Brain microvascular endothelial cell (primary cell): ENCODE results near the gene TNRC6C.

Experiments used
- DNase-seq: peaks from one replicate; pipeline ENCODE4 v3.0.0-alpha.2; 2020
- H3K27ac ChIP-seq: fragments of 250-450 bp; sonication (Bioruptor Pico); 2 replicates; pipeline ENCODE4 v1.5.1; 2020; ENCODE audit warnings: mild to moderate bottlenecking, moderate library complexity
- H3K27me3 ChIP-seq: fragments of 250-450 bp; sonication (Bioruptor Pico); replicated peaks from 2 replicates; pipeline ENCODE4 v1.5.1; 2020; ENCODE audit warnings: mild to moderate bottlenecking
- H3K36me3 ChIP-seq: fragments of 250-450 bp; sonication (Bioruptor Pico); replicated peaks from 2 replicates; pipeline ENCODE4 v1.5.1; 2020; ENCODE audit warnings: mild to moderate bottlenecking
- H3K4me3 ChIP-seq: 2 replicates; pipeline ENCODE4 v1.5.1; 2011; ENCODE audit warnings: low read depth, mild to moderate bottlenecking, control low read depth, low read length, moderate library complexity
- in situ Hi-C: cut with HindIII; loops from 2 replicates; pipeline ENCODE4 v1.10.0; 2017; ENCODE audit warnings: low sequenced_read_pairs, low pct_ligation_motif_present
- TF ChIP-seq, protein P1 (sequence below): IDR thresholded peaks from 2 replicates; pipeline ENCODE4 v1.5.1; 2011; ENCODE audit warnings: low read depth, mild to moderate bottlenecking, moderate library complexity, low read length, control low read depth, inconsistent platforms; ENCODE audit errors: missing control alignments

TNRC6C gene

DNA sequence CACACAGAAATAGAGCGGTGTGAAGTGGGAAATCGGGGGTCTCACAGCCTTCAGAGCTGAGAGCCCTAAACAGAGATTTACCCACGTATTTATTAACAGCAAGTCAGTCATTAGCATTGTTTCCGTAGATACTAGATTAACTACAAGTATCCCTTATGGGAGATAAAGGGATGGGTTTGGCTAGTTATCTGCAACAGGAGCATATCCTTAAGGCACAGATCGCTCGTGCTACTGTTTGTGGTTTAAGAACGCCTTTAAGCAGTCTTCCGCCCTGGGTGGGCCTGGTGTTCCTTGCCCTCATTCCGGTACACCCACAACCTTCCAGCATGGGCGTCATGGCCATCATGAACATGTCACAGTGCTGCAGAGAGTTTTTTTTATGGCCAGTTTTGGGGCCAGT is 143.0 kb downstream of the TNRC6C start:
- in situ Hi-C loops, result no loop called here
- Histone ChIP-seq H3K27ac (no peak overlapping the region), H3K27me3 (no peaks in the 10 kb centered on the region), H3K4me3 (no peak overlapping the region), H3K36me3 (peaks cover 4% of the 10 kb centered on the region)
- TF ChIP-seq, protein P1, sequence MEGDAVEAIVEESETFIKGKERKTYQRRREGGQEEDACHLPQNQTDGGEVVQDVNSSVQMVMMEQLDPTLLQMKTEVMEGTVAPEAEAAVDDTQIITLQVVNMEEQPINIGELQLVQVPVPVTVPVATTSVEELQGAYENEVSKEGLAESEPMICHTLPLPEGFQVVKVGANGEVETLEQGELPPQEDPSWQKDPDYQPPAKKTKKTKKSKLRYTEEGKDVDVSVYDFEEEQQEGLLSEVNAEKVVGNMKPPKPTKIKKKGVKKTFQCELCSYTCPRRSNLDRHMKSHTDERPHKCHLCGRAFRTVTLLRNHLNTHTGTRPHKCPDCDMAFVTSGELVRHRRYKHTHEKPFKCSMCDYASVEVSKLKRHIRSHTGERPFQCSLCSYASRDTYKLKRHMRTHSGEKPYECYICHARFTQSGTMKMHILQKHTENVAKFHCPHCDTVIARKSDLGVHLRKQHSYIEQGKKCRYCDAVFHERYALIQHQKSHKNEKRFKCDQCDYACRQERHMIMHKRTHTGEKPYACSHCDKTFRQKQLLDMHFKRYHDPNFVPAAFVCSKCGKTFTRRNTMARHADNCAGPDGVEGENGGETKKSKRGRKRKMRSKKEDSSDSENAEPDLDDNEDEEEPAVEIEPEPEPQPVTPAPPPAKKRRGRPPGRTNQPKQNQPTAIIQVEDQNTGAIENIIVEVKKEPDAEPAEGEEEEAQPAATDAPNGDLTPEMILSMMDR, result no peak
- DNase-seq, result no peak

DNA sequence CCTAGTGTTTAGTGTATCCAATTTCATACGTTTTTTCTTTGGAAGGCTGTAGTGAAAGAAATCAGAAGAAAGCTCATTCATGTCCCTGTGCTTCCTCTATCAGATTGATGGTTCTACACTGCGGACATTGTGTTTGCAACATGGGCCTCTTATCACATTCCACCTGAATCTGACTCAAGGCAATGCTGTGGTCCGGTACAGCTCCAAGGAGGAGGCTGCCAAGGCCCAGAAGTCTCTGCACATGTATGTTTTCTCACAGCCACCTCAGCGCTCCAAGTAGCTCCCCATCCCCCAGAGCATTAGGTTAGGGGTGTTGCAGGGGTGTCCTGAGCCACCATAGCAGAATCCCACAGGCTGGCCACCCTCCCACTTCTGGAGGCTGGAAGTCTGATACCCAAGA is 144.8 kb downstream of the TNRC6C start:
- DNase-seq, result no peak
- TF ChIP-seq, protein P1, result no peak
- no peak overlapping the region for H3K4me3 ChIP-seq
- no peak overlapping the region for H3K27ac ChIP-seq
- in situ Hi-C loops, result no loop called here
- no peaks in the 10 kb centered on the region for H3K27me3 ChIP-seq
- peaks cover 4% of the 10 kb centered on the region for H3K36me3 ChIP-seq

DNA sequence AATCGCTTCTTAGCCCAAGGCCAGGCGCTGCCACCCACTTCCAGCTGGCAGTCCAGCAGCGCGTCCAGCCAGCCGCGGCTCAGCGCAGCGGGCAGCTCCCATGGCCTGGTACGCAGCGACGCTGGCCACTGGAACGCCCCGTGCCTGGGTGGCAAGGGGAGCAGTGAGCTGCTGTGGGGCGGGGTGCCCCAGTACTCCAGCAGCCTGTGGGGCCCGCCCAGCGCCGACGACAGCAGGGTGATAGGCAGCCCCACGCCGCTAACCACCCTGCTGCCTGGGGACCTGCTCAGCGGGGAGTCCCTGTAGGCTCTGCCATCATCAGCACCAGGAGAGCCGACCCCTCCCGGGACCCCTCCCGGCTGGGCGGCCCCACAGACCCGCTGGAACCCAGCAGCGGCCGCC is 146.0 kb downstream of the TNRC6C start:
- H3K27me3 ChIP-seq, result no peaks in the 10 kb centered on the region
- TF ChIP-seq, protein P1, result no peak
- no peak for DNase-seq
- peaks cover under 1% of the 10 kb centered on the region for H3K36me3 ChIP-seq
- in situ Hi-C loops, result no loop called here
- H3K27ac ChIP-seq, result no peak overlapping the region
- H3K4me3 ChIP-seq, result no peak overlapping the region

DNA sequence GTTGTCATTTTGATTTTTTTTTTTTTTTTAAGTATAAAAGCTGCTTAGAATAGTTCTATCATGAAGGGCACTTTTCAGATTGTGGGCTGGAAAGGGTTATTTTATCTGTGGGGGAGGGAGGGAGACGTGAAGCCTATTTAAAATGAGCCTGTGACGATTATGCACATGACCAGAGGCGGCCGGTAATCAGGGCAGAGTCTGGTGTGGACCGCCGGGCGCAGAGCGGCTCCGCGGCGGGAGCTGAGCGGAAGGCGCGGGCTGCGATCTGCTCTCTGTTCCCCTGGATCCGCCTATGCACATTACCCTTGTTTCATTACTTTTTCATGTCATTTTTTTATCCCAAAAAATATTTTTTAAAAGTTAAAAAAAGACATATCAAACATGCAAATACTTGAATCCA is 146.6 kb downstream of the TNRC6C start:
- in situ Hi-C loops, result no loop called here
- TF ChIP-seq, protein P1, result no peak

DNA sequence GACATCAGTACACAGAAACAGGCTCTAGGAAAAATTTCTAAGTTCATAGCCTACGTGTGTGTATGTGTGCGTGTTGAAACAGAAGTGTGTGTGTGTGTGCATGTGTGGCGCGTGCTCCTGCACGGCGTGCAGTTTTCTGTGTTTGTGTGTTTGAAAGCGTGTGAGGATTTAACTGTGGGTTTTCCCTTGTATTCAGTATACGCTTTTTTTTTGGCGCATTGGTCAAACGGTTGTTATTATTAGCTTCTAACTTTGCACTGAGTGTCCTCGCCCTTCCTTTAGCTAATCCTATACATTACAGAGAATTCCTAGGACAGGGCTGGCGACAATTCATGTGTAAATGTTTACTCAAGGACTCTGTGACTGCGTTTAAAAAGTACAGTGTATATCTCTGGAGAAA is 147.0 kb downstream of the TNRC6C start:
- in situ Hi-C loops, result no loop called here
- TF ChIP-seq, protein P1, result no peak
- Histone ChIP-seq H3K4me3 (no peak overlapping the region), H3K27ac (no peak overlapping the region), H3K27me3 (no peaks in the 10 kb centered on the region), H3K36me3 (no peaks in the 10 kb centered on the region)
- no peak for DNase-seq

More for the DNA sequence above, 146.6 kb downstream of the TNRC6C start:
- no peak overlapping the region for H3K27ac ChIP-seq
- no peaks in the 10 kb centered on the region for H3K36me3 ChIP-seq
- DNase-seq, result no peak
- no peak overlapping the region for H3K4me3 ChIP-seq
- H3K27me3 ChIP-seq, result no peaks in the 10 kb centered on the region

DNA sequence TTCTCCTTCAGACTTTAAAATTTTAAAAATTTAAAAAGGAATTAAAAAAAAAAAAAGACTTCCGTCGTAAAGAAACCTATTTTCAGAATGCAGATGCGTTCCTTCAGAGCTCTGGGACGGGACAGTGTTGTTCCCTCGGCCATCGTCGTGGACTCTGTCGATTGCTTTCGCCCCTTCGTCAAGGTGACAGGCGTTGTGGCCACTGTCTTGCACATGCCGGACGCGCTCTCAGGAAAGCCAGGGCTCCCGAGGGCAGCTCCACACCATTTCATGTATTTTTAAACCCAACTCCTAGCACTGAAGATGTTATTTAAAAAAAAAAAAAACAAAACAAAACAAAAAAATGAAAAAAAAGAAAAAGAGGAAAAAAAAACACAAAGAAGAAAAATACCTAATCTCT is 147.7 kb downstream of the TNRC6C start:
- in situ Hi-C loops, result no loop called here
- no peaks in the 10 kb centered on the region for H3K27me3 ChIP-seq

More for the DNA sequence above, 147.7 kb downstream of the TNRC6C start:
- no peaks in the 10 kb centered on the region for H3K36me3 ChIP-seq
- TF ChIP-seq, protein P1, result no peak
- H3K4me3 ChIP-seq, result no peak overlapping the region
- H3K27ac ChIP-seq, result no peak overlapping the region
- no peak for DNase-seq
